HEK293 (cell line): Measurements from ENCODE around the gene MED29.

ENCODE experiments used
- BCL11A ChIP-seq: fragments of 450-650 bp; formaldehyde crosslinking; IDR thresholded peaks from 2 replicates; pipeline ENCODE4 v1.5.1; 2016; ENCODE audit warnings: low read depth, missing biosample characterization, missing genetic modification characterization
- EGR2 ChIP-seq: fragments of 450-650 bp; formaldehyde crosslinking; IDR thresholded peaks from 2 replicates; pipeline ENCODE4 v1.5.1; 2016; ENCODE audit warnings: low read depth, missing biosample characterization, missing genetic modification characterization
- GLIS2 ChIP-seq: fragments of 450-650 bp; formaldehyde crosslinking; IDR thresholded peaks from 2 replicates; pipeline ENCODE4 v1.5.1; 2016; ENCODE audit warnings: missing biosample characterization, missing genetic modification characterization
- IKZF3 ChIP-seq: fragments of 450-650 bp; IDR thresholded peaks from 2 replicates; pipeline ENCODE4 v1.5.0; 2018; ENCODE audit warnings: missing biosample characterization, mild to moderate bottlenecking, missing genetic modification characterization, moderate library complexity
- MZF1 ChIP-seq: fragments of 450-650 bp; formaldehyde crosslinking; IDR thresholded peaks from 2 replicates; pipeline ENCODE4 v1.5.1; 2017; ENCODE audit warnings: missing biosample characterization, missing genetic modification characterization, borderline replicate concordance
- PATZ1 ChIP-seq: fragments of 450-650 bp; formaldehyde crosslinking; IDR thresholded peaks from 2 replicates; pipeline ENCODE4 v1.5.1; 2016; ENCODE audit warnings: missing biosample characterization, missing genetic modification characterization
- RBAK ChIP-seq: fragments of 450-650 bp; formaldehyde crosslinking; IDR thresholded peaks from 2 replicates; pipeline ENCODE4 v1.5.1; 2016; ENCODE audit warnings: missing biosample characterization, missing genetic modification characterization
- REPIN1 ChIP-seq: fragments of 450-650 bp; formaldehyde crosslinking; IDR thresholded peaks from 2 replicates; pipeline ENCODE4 v1.5.1; 2017; ENCODE audit warnings: missing biosample characterization, missing genetic modification characterization, low read depth
- WT1 ChIP-seq: fragments of 450-650 bp; formaldehyde crosslinking; IDR thresholded peaks from 2 replicates; pipeline ENCODE4 v1.5.1; 2016; ENCODE audit warnings: missing biosample characterization, missing genetic modification characterization
- YY1 ChIP-seq: fragments of 450-650 bp; formaldehyde crosslinking; IDR thresholded peaks from 2 replicates; pipeline ENCODE4 v1.5.1; 2018; ENCODE audit warnings: missing biosample characterization, missing genetic modification characterization
- ZBTB20 ChIP-seq: fragments of 450-650 bp; formaldehyde crosslinking; IDR thresholded peaks from 2 replicates; pipeline ENCODE4 v1.5.1; 2016; ENCODE audit warnings: missing biosample characterization, missing genetic modification characterization
- ZFP69B ChIP-seq: fragments of 450-650 bp; formaldehyde crosslinking; IDR thresholded peaks from 2 replicates; pipeline ENCODE4 v1.5.1; 2016; ENCODE audit warnings: missing biosample characterization, missing genetic modification characterization
- ZNF10 ChIP-seq: fragments of 450-650 bp; formaldehyde crosslinking; IDR thresholded peaks from 2 replicates; pipeline ENCODE4 v1.5.1; 2017; ENCODE audit warnings: missing biosample characterization, missing genetic modification characterization
- ZNF114 ChIP-seq: fragments of 450-650 bp; formaldehyde crosslinking; IDR thresholded peaks from 2 replicates; pipeline ENCODE4 v1.5.0; 2017; ENCODE audit warnings: missing biosample characterization, missing genetic modification characterization
- ZNF146 ChIP-seq: fragments of 450-650 bp; formaldehyde crosslinking; IDR thresholded peaks from 2 replicates; pipeline ENCODE4 v1.5.1; 2016; ENCODE audit warnings: missing biosample characterization, missing genetic modification characterization
- ZNF175 ChIP-seq: fragments of 450-650 bp; formaldehyde crosslinking; IDR thresholded peaks from 2 replicates; pipeline ENCODE4 v1.5.1; 2016; ENCODE audit warnings: missing biosample characterization, missing genetic modification characterization
- ZNF184 ChIP-seq: fragments of 450-650 bp; IDR thresholded peaks from 2 replicates; pipeline ENCODE4 v1.5.1; 2018; ENCODE audit warnings: missing biosample characterization, mild to moderate bottlenecking, missing genetic modification characterization
- ZNF2 ChIP-seq: fragments of 450-650 bp; formaldehyde crosslinking; IDR thresholded peaks from 2 replicates; pipeline ENCODE4 v1.5.1; 2016; ENCODE audit warnings: missing biosample characterization, missing genetic modification characterization
- ZNF202 ChIP-seq: fragments of 450-650 bp; formaldehyde crosslinking; IDR thresholded peaks from 2 replicates; pipeline ENCODE4 v1.5.1; 2016; ENCODE audit warnings: missing biosample characterization, missing genetic modification characterization, borderline replicate concordance
- ZNF302 ChIP-seq: fragments of 450-650 bp; formaldehyde crosslinking; IDR thresholded peaks from 2 replicates; pipeline ENCODE4 v1.5.1; 2016; ENCODE audit warnings: missing biosample characterization, missing genetic modification characterization, low read depth
- ZNF501 ChIP-seq: fragments of 450-650 bp; formaldehyde crosslinking; IDR thresholded peaks from 2 replicates; pipeline ENCODE4 v1.5.1; 2016; ENCODE audit warnings: missing biosample characterization, missing genetic modification characterization
- ZNF530 ChIP-seq: fragments of 450-650 bp; formaldehyde crosslinking; IDR thresholded peaks from 2 replicates; pipeline ENCODE4 v1.5.1; 2016; ENCODE audit warnings: low read depth, missing biosample characterization, missing genetic modification characterization
- ZNF549 ChIP-seq: fragments of 450-650 bp; IDR thresholded peaks from 2 replicates; pipeline ENCODE4 v1.5.1; 2018; ENCODE audit warnings: missing biosample characterization, missing genetic modification characterization, mild to moderate bottlenecking, inconsistent platforms, moderate library complexity
- ZNF560 ChIP-seq: fragments of 450-650 bp; formaldehyde crosslinking; IDR thresholded peaks from 2 replicates; pipeline ENCODE4 v1.5.1; 2017; ENCODE audit warnings: missing biosample characterization, missing genetic modification characterization, borderline replicate concordance
- ZNF596 ChIP-seq: fragments of 450-650 bp; IDR thresholded peaks from 2 replicates; pipeline ENCODE4 v1.5.0; 2018; ENCODE audit warnings: missing biosample characterization, mild to moderate bottlenecking, missing genetic modification characterization, moderate library complexity
- ZNF624 ChIP-seq: fragments of 450-650 bp; formaldehyde crosslinking; IDR thresholded peaks from 2 replicates; pipeline ENCODE4 v1.5.1; 2017; ENCODE audit warnings: missing biosample characterization, missing genetic modification characterization
- ZNF654 ChIP-seq: fragments of 450-650 bp; formaldehyde crosslinking; IDR thresholded peaks from 2 replicates; pipeline ENCODE4 v1.5.1; 2016; ENCODE audit warnings: low read depth, missing biosample characterization, missing genetic modification characterization
- ZNF792 ChIP-seq: fragments of 450-650 bp; formaldehyde crosslinking; IDR thresholded peaks from 2 replicates; pipeline ENCODE4 v1.5.1; 2016; ENCODE audit warnings: missing biosample characterization, missing genetic modification characterization
- ZNF837 ChIP-seq: fragments of 450-650 bp; formaldehyde crosslinking; IDR thresholded peaks from 2 replicates; pipeline ENCODE4 v1.5.1; 2016; ENCODE audit warnings: missing biosample characterization, missing genetic modification characterization
- ZNF843 ChIP-seq: fragments of 450-650 bp; formaldehyde crosslinking; IDR thresholded peaks from 2 replicates; pipeline ENCODE4 v1.5.1; 2016; ENCODE audit warnings: missing biosample characterization, missing genetic modification characterization
- ZSCAN23 ChIP-seq: fragments of 450-650 bp; formaldehyde crosslinking; IDR thresholded peaks from 2 replicates; pipeline ENCODE4 v1.5.1; 2016; ENCODE audit warnings: missing biosample characterization, missing genetic modification characterization
- TF ChIP-seq, protein P1 (sequence below): sonication (generic); formaldehyde crosslinking; IDR thresholded peaks from 2 replicates; pipeline ENCODE4 v1.8.1; 2022; ENCODE audit warnings: mild to moderate bottlenecking, moderate library complexity, missing genetic modification reagents
- TF ChIP-seq, protein P2 (sequence below): IDR thresholded peaks from 2 replicates; pipeline ENCODE4 v1.6.1; 2011; ENCODE audit warnings: mild to moderate bottlenecking, low read depth, low read length, borderline replicate concordance
- TF ChIP-seq, protein P3 (sequence below): fragments of 450-650 bp; formaldehyde crosslinking; IDR thresholded peaks from 2 replicates; pipeline ENCODE4 v1.5.1; 2016; ENCODE audit warnings: missing biosample characterization, missing genetic modification characterization

The MED29 gene

DNA sequence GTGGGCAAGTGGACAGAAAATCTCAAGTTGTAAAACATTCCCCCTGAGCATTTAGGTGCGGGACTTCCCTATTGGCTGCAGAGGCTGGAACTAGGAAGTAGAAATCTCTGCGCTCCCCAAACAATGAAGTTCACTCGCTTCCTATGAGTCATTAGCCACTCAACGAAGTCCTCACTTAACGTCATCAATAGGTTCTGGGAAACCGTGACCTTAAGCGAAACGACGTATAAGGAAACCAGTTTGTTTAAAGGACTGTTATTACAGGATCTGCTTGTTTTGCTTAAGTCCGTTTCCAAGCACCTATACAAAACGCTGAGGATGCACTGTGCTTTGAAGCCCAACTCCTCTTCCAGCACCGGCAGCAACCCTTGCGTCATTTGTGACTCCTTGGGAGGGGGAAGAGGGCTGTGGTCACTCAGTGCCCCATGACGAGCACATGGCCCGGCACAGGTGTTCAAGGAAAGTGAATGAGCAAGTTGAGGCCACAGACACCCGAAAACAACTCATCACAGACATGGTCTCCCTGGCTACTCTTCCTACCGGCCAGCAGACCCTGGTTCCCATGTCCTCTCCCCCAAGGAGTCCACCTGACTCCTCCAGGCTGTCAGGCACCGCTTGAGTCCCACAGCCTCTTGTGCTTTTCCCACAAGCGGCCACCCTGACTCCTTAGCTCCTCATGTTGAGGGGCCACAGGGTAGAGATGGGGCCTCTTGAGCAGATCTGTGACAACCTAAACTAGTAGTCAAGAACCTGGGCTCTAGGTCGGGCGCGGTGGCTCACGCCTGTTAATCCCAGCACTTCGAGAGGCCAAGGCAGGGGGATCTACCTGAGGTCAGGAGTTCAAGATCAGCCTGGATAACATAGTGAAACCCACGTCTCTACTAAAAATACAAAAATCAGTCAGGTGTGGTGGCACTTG lies 39.8 kb downstream of the MED29 start (continued):
- TF ChIP-seq BCL11A (tag by site-specific recombination) (peak; percentile 94), ZNF10 (tag by site-specific recombination) (peak; percentile 71), MZF1 (tag by site-specific recombination) (peak; percentile 83; the same call in 1 of the 2 replicates), PATZ1 (tag by site-specific recombination) (peak; percentile 55), IKZF3 (tag by site-specific recombination) (peak; percentile 63; the same call in 1 of the 2 replicates), ZNF501 (tag by site-specific recombination) (peak; percentile 72; the same call in 1 of the 2 replicates), ZNF184 (tag by site-specific recombination) (no peak; the same call in 1 of the 2 replicates), ZNF302 (tag by site-specific recombination) (no peak), RBAK (tag by site-specific recombination) (no peak), ZNF596 (no peak), ZNF2 (tag by site-specific recombination) (no peak; the same call in 1 of the 2 replicates), ZNF792 (tag by site-specific recombination) (no peak), REPIN1 (no peak), ZNF202 (tag by site-specific recombination) (no peak), ZNF654 (tag by site-specific recombination) (no peak), GLIS2 (tag by site-specific recombination) (peak; percentile 71), WT1 (tag by site-specific recombination) (peak; percentile 16; the same call in 1 of the 2 replicates), ZSCAN23 (tag by site-specific recombination) (no peak), EGR2 (no peak), ZNF146 (tag by site-specific recombination) (no peak), YY1 (tag by site-specific recombination) (no peak), ZFP69B (tag by site-specific recombination) (peak; percentile 62), ZNF560 (tag by site-specific recombination) (no peak), ZBTB20 (tag by site-specific recombination) (peak; percentile 42; the same call in 1 of the 2 replicates), ZNF114 (tag by site-specific recombination) (no peak), ZNF530 (tag by site-specific recombination) (no peak), ZNF624 (tag by site-specific recombination) (no peak), ZNF837 (tag by site-specific recombination) (no peak), ZNF175 (no peak), ZNF549 (no peak), ZNF843 (tag by site-specific recombination) (no peak)
- TF ChIP-seq, protein P1, sequence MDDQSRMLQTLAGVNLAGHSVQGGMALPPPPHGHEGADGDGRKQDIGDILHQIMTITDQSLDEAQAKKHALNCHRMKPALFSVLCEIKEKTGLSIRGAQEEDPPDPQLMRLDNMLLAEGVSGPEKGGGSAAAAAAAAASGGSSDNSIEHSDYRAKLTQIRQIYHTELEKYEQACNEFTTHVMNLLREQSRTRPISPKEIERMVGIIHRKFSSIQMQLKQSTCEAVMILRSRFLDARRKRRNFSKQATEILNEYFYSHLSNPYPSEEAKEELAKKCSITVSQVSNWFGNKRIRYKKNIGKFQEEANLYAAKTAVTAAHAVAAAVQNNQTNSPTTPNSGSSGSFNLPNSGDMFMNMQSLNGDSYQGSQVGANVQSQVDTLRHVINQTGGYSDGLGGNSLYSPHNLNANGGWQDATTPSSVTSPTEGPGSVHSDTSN (CRISPR knock-in tag) = no peak
- TF ChIP-seq, protein P2, sequence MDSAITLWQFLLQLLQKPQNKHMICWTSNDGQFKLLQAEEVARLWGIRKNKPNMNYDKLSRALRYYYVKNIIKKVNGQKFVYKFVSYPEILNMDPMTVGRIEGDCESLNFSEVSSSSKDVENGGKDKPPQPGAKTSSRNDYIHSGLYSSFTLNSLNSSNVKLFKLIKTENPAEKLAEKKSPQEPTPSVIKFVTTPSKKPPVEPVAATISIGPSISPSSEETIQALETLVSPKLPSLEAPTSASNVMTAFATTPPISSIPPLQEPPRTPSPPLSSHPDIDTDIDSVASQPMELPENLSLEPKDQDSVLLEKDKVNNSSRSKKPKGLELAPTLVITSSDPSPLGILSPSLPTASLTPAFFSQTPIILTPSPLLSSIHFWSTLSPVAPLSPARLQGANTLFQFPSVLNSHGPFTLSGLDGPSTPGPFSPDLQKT = no peak
- TF ChIP-seq, protein P3, sequence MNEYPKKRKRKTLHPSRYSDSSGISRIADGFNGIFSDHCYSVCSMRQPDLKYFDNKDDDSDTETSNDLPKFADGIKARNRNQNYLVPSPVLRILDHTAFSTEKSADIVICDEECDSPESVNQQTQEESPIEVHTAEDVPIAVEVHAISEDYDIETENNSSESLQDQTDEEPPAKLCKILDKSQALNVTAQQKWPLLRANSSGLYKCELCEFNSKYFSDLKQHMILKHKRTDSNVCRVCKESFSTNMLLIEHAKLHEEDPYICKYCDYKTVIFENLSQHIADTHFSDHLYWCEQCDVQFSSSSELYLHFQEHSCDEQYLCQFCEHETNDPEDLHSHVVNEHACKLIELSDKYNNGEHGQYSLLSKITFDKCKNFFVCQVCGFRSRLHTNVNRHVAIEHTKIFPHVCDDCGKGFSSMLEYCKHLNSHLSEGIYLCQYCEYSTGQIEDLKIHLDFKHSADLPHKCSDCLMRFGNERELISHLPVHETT (tag by site-specific recombination) = peak; percentile 82
